H1 (cell line): Measurements from ENCODE around the gene LRRC4C.

Source experiments
- CEBPB ChIP-seq: IDR thresholded peaks from 2 replicates; pipeline ENCODE4 v1.6.1; 2012; ENCODE audit warnings: low read depth, low read length
- CREB1 ChIP-seq: IDR thresholded peaks from 2 replicates; pipeline ENCODE4 v1.6.1; 2012; ENCODE audit warnings: inconsistent platforms
- CTCF ChIP-seq, 3 experiments: IDR thresholded peaks; 1 replicate in 2 of 3; 2 replicates in 1 of 3; pipeline versions ENCODE4 v1.5.1 to v1.6.1; 2011; ENCODE audit warnings: low read length in 3 of 3, mild to moderate bottlenecking in 3 of 3, inconsistent platforms in 2 of 3, low read depth in 1 of 3, moderate library complexity in 1 of 3; ENCODE audit not compliant: insufficient read depth in 1 of 3; ENCODE audit errors: control extremely low read depth in 1 of 3
- EZH2 ChIP-seq: fragments of 200-600 bp; sonication (generic); IDR thresholded peaks from 2 replicates; pipeline ENCODE4 v1.7.1; 2012; ENCODE audit warnings: low read depth, mild to moderate bottlenecking, moderate library complexity, low read length, inconsistent platforms; ENCODE audit not compliant: severe bottlenecking
- NANOG ChIP-seq: IDR thresholded peaks from 2 replicates; pipeline ENCODE4 v1.6.1; 2011; ENCODE audit warnings: low read length, low read depth, mild to moderate bottlenecking, inconsistent platforms; ENCODE audit not compliant: insufficient read depth, poor library complexity, severe bottlenecking
- POLR2A ChIP-seq, 2 experiments: IDR thresholded peaks; 1 replicate in 1 of 2; 2 replicates in 1 of 2; pipeline ENCODE4 v1.6.1; 2011; ENCODE audit warnings: low read depth in 2 of 2, low read length in 2 of 2, mild to moderate bottlenecking in 2 of 2; ENCODE audit errors: control extremely low read depth in 1 of 2
- RBBP5 ChIP-seq: IDR thresholded peaks from 2 replicates; pipeline ENCODE4 v1.7.1; 2012; ENCODE audit warnings: low read depth, mild to moderate bottlenecking, inconsistent platforms, low read length, moderate library complexity, borderline replicate concordance
- SUZ12 ChIP-seq: fragments of 200-600 bp; sonication (generic); IDR thresholded peaks from 2 replicates; pipeline ENCODE4 v1.6.1; 2012; ENCODE audit warnings: mild to moderate bottlenecking, inconsistent platforms, low read length, moderate library complexity, mixed read lengths
- YY1 ChIP-seq: IDR thresholded peaks from 2 replicates; pipeline ENCODE4 v1.6.1; 2011; ENCODE audit warnings: low read depth, mild to moderate bottlenecking, low read length
- ZNF274 ChIP-seq: IDR thresholded peaks from 2 replicates; pipeline ENCODE4 v1.7.0; 2012; ENCODE audit warnings: low read length, borderline replicate concordance; ENCODE audit errors: extremely low read depth

DNA sequence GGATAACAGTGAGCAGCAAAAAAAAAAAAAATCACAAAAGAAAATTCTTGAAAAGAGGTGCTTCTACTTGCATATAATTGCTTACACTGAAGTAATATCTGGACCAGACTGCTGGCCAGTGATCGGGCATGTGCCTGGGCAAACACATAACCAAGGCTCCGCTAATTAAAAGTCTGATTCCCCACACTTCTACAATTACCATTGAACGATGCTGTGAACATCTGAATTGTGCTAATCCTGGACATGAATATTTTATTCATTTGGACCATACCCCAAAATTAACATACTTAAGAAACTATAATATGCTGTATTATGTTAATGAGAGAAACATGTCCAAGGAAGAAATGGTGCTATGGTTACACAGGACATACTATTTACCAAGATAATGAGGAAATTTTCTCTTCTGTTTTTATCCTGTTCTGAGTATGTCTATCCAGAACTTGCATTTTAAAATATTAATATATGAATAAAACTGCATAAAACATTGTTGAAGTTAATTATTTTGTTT lies 69.8 kb downstream of the LRRC4C start:
- TF ChIP-seq POLR2A (IDR thresholded peaks at IDR 0.05; ENCODE audit: control extremely low read depth in 1 of 2, low read depth in 2 of 2, low read length in 2 of 2) (no peak), CEBPB (no peak), CTCF (IDR thresholded peaks at IDR 0.05; ENCODE audit: control extremely low read depth in 1 of 3, insufficient read depth in 1 of 3, low read depth in 1 of 3, low read length in 3 of 3) (no peak), YY1 (no peak), ZNF274 (no peak), SUZ12 (no peak), CREB1 (no peak), NANOG (no peak), EZH2 (no peak), RBBP5 (no peak)
